Neural cell (in vitro differentiated cells): Measurements from ENCODE around the gene L3MBTL1. TPM values are rescaled to one million over a fixed set of nuclear protein-coding genes. Genes with fewer than 3 reads are reported as not detected.

ENCODE experiments used
- H2AFZ ChIP-seq: fragments of 200-600, 300-800 bp; sonication (generic), shearing (Covaris generic); 2 replicates; pipeline ENCODE4 v1.6.0; 2014; ENCODE audit warnings: low read depth, mild to moderate bottlenecking, antibody characterized with exemption, low read length, moderate library complexity
- H3F3A ChIP-seq: fragments of 200-600 bp; shearing (Covaris generic); 2 replicates; pipeline ENCODE4 v1.6.1; 2016; ENCODE audit warnings: mild to moderate bottlenecking, moderate library complexity, mixed read lengths, antibody characterized with exemption, low read length; ENCODE audit not compliant: insufficient read depth, poor library complexity, severe bottlenecking
- H3K27ac ChIP-seq: fragments of 200-600, 300-800 bp; sonication (generic), shearing (Covaris generic); 2 replicates; pipeline ENCODE4 v1.5.1; 2014; ENCODE audit warnings: mild to moderate bottlenecking, low read length, moderate library complexity
- H3K27me3 ChIP-seq: fragments of 300-800, 200-600 bp; sonication (generic), shearing (Covaris generic); 2 replicates; pipeline ENCODE4 v1.6.0; 2014; ENCODE audit warnings: mild to moderate bottlenecking, low read depth, low read length, moderate library complexity; ENCODE audit not compliant: insufficient read depth
- H3K36me3 ChIP-seq: fragments of 300-800, 200-600 bp; sonication (generic), shearing (Covaris generic); 2 replicates; pipeline ENCODE4 v1.5.1; 2014; ENCODE audit warnings: mild to moderate bottlenecking, antibody characterized with exemption, low read length, moderate library complexity; ENCODE audit not compliant: insufficient read depth
- H3K4me2 ChIP-seq: fragments of 300-800, 200-600 bp; sonication (generic), shearing (Covaris generic); 2 replicates; pipeline ENCODE4 v1.6.0; 2014; ENCODE audit warnings: mild to moderate bottlenecking, low read length
- H3K4me3 ChIP-seq: fragments of 300-800, 200-600 bp; sonication (generic), shearing (Covaris generic); 2 replicates; pipeline ENCODE4 v1.5.1; 2014; ENCODE audit warnings: mild to moderate bottlenecking, low read length, moderate library complexity
- H3K79me2 ChIP-seq: fragments of 200-600 bp; shearing (Covaris generic); replicated peaks from 2 replicates; pipeline ENCODE4 v1.6.0; 2014; ENCODE audit warnings: mild to moderate bottlenecking, low read length, moderate library complexity; ENCODE audit not compliant: insufficient read depth
- H3K9ac ChIP-seq: fragments of 300-800, 200-600 bp; sonication (generic), shearing (Covaris generic); 2 replicates; pipeline ENCODE4 v1.6.1; 2016; ENCODE audit warnings: mild to moderate bottlenecking, low read length, mixed read lengths
- H3K9me2 ChIP-seq: fragments of 200-600 bp; shearing (Covaris generic); 2 replicates; pipeline ENCODE4 v1.6.1; 2016; ENCODE audit warnings: mild to moderate bottlenecking, low read length, mixed read lengths; ENCODE audit not compliant: insufficient read depth
- H3K9me3 ChIP-seq: fragments of 200-600, 300-800 bp; sonication (generic), shearing (Covaris generic); 2 replicates; pipeline ENCODE4 v1.6.1; 2016; ENCODE audit warnings: mild to moderate bottlenecking, mixed run types, low read length, moderate library complexity, mixed read lengths
- H4K20me1 ChIP-seq: fragments of 200-600 bp; shearing (Covaris generic); 2 replicates; pipeline ENCODE4 v1.6.1; 2016; ENCODE audit warnings: mild to moderate bottlenecking, mixed run types; ENCODE audit not compliant: insufficient read depth
- CTCF ChIP-seq: fragments of 450-650 bp; IDR thresholded peaks from 2 replicates; pipeline ENCODE4 v1.5.1; 2014; ENCODE audit warnings: antibody characterized with exemption, mild to moderate bottlenecking, moderate library complexity; ENCODE audit not compliant: poor library complexity, severe bottlenecking
- EP300 ChIP-seq: fragments of 450-650 bp; conservative IDR thresholded peaks from 2 replicates; pipeline ENCODE4 v1.6.1; 2014; ENCODE audit warnings: antibody characterized with exemption, mild to moderate bottlenecking, moderate library complexity; ENCODE audit not compliant: poor library complexity, severe bottlenecking
- EZH2 ChIP-seq: fragments of 200-600, 300-800 bp; shearing (Covaris generic), sonication (generic); IDR thresholded peaks from 2 replicates; pipeline ENCODE4 v1.6.1; 2014; ENCODE audit warnings: antibody characterized with exemption, low read length, borderline replicate concordance, mild to moderate bottlenecking; ENCODE audit not compliant: insufficient read depth, poor library complexity, severe bottlenecking
- MXI1 ChIP-seq: fragments of 450-650 bp; conservative IDR thresholded peaks from 2 replicates; pipeline ENCODE4 v1.6.1; 2014; ENCODE audit warnings: antibody characterized with exemption, mild to moderate bottlenecking; ENCODE audit not compliant: poor library complexity, severe bottlenecking
- POLR2AphosphoS5 ChIP-seq: IDR thresholded peaks from 2 replicates; pipeline ENCODE4 v1.6.1; 2012
- RAD21 ChIP-seq: fragments of 450-650 bp; conservative IDR thresholded peaks from 2 replicates; pipeline ENCODE4 v1.6.1; 2014; ENCODE audit warnings: antibody characterized with exemption, mild to moderate bottlenecking, moderate library complexity
- REST ChIP-seq: IDR thresholded peaks from 2 replicates; pipeline ENCODE4 v1.6.1; 2012; ENCODE audit warnings: borderline replicate concordance
- SMC3 ChIP-seq: fragments of 450-650 bp; conservative IDR thresholded peaks from 2 replicates; pipeline ENCODE4 v1.6.1; 2014; ENCODE audit warnings: antibody characterized with exemption, mild to moderate bottlenecking, moderate library complexity; ENCODE audit not compliant: poor library complexity
- TAF1 ChIP-seq: IDR thresholded peaks from 2 replicates; pipeline ENCODE4 v1.6.1; 2012; ENCODE audit warnings: low read depth
- polyA plus RNA-seq: library from polyadenylated mRNA; depleted of rRNA; stranded (reverse); fragments of >200 nt; gene quantifications from 2 replicates; pipeline ENCODE4 v1.2.3, GENCODE V29; 2014

L3MBTL1 gene
- polyA plus RNA-seq, 1 donor from 2014 or later = 22.0 TPM

- H3F3A ChIP-seq = no peaks in the 10 kb centered on the region
- no peak overlapping the region for H3K4me3 ChIP-seq
- no peaks in the 10 kb centered on the region for H4K20me1 ChIP-seq
- no peaks in the 10 kb centered on the region for H3K27me3 ChIP-seq
- TF ChIP-seq CTCF = no peak
- no peak for TF ChIP-seq RAD21
- TF ChIP-seq POLR2AphosphoS5 = no peak
- no peak for TF ChIP-seq TAF1
- no peak for TF ChIP-seq EP300
- no peak for TF ChIP-seq MXI1
- TF ChIP-seq SMC3 = no peak
- no peak for TF ChIP-seq REST
- H3K9me3 ChIP-seq = no peaks in the 10 kb centered on the region
- no peaks in the 10 kb centered on the region for H3K9me2 ChIP-seq
- H2AFZ ChIP-seq = no peak overlapping the region
- no peak overlapping the region for H3K27ac ChIP-seq
- no peaks in the 10 kb centered on the region for H3K79me2 ChIP-seq
- no peak overlapping the region for H3K4me2 ChIP-seq
- no peaks in the 10 kb centered on the region for H3K36me3 ChIP-seq
- H3K9ac ChIP-seq = no peak overlapping the region
Observed at GRCh38 chr20:43534791-43535350, 27.4 kb downstream of the L3MBTL1 start.

- H3K27me3 ChIP-seq = no peaks in the 10 kb centered on the region
- no peaks in the 10 kb centered on the region for H3K9me3 ChIP-seq
- TF ChIP-seq POLR2AphosphoS5 (no peak), SMC3 (no peak), EP300 (no peak), RAD21 (no peak), EZH2 (no peak), CTCF (no peak), MXI1 (no peak), REST (no peak), TAF1 (no peak)
- H3K4me3 ChIP-seq = no peak overlapping the region
- no peaks in the 10 kb centered on the region for H4K20me1 ChIP-seq
- no peak overlapping the region for H2AFZ ChIP-seq
- H3F3A ChIP-seq = no peaks in the 10 kb centered on the region
- no peak overlapping the region for H3K9ac ChIP-seq
- H3K27ac ChIP-seq = no peak overlapping the region
- H3K9me2 ChIP-seq = no peaks in the 10 kb centered on the region
- H3K79me2 ChIP-seq = no peaks in the 10 kb centered on the region
- H3K36me3 ChIP-seq = no peaks in the 10 kb centered on the region
- no peak overlapping the region for H3K4me2 ChIP-seq
Observed at GRCh38 chr20:43535370-43536004, 28.0 kb downstream of the L3MBTL1 start.
